Neural cell (in vitro differentiated cells): ENCODE data around the gene CLSTN2. TPM values are rescaled to one million over a fixed set of nuclear protein-coding genes. Genes with fewer than 3 reads are reported as not detected.

Experiments used
- H2AFZ ChIP-seq: fragments of 200-600, 300-800 bp; sonication (generic), shearing (Covaris generic); 2 replicates; pipeline ENCODE4 v1.6.0; 2014; ENCODE audit warnings: low read depth, mild to moderate bottlenecking, antibody characterized with exemption, low read length, moderate library complexity
- H3F3A ChIP-seq: fragments of 200-600 bp; shearing (Covaris generic); 2 replicates; pipeline ENCODE4 v1.6.1; 2016; ENCODE audit warnings: mild to moderate bottlenecking, moderate library complexity, mixed read lengths, antibody characterized with exemption, low read length; ENCODE audit not compliant: insufficient read depth, poor library complexity, severe bottlenecking
- H3K27ac ChIP-seq: fragments of 200-600, 300-800 bp; sonication (generic), shearing (Covaris generic); 2 replicates; pipeline ENCODE4 v1.5.1; 2014; ENCODE audit warnings: mild to moderate bottlenecking, low read length, moderate library complexity
- H3K27me3 ChIP-seq: fragments of 300-800, 200-600 bp; sonication (generic), shearing (Covaris generic); 2 replicates; pipeline ENCODE4 v1.6.0; 2014; ENCODE audit warnings: mild to moderate bottlenecking, low read depth, low read length, moderate library complexity; ENCODE audit not compliant: insufficient read depth
- H3K36me3 ChIP-seq: fragments of 300-800, 200-600 bp; sonication (generic), shearing (Covaris generic); 2 replicates; pipeline ENCODE4 v1.5.1; 2014; ENCODE audit warnings: mild to moderate bottlenecking, antibody characterized with exemption, low read length, moderate library complexity; ENCODE audit not compliant: insufficient read depth
- H3K4me2 ChIP-seq: fragments of 300-800, 200-600 bp; sonication (generic), shearing (Covaris generic); 2 replicates; pipeline ENCODE4 v1.6.0; 2014; ENCODE audit warnings: mild to moderate bottlenecking, low read length
- H3K4me3 ChIP-seq: fragments of 300-800, 200-600 bp; sonication (generic), shearing (Covaris generic); 2 replicates; pipeline ENCODE4 v1.5.1; 2014; ENCODE audit warnings: mild to moderate bottlenecking, low read length, moderate library complexity
- H3K79me2 ChIP-seq: fragments of 200-600 bp; shearing (Covaris generic); replicated peaks from 2 replicates; pipeline ENCODE4 v1.6.0; 2014; ENCODE audit warnings: mild to moderate bottlenecking, low read length, moderate library complexity; ENCODE audit not compliant: insufficient read depth
- H3K9ac ChIP-seq: fragments of 300-800, 200-600 bp; sonication (generic), shearing (Covaris generic); 2 replicates; pipeline ENCODE4 v1.6.1; 2016; ENCODE audit warnings: mild to moderate bottlenecking, low read length, mixed read lengths
- H3K9me2 ChIP-seq: fragments of 200-600 bp; shearing (Covaris generic); 2 replicates; pipeline ENCODE4 v1.6.1; 2016; ENCODE audit warnings: mild to moderate bottlenecking, low read length, mixed read lengths; ENCODE audit not compliant: insufficient read depth
- H3K9me3 ChIP-seq: fragments of 200-600, 300-800 bp; sonication (generic), shearing (Covaris generic); 2 replicates; pipeline ENCODE4 v1.6.1; 2016; ENCODE audit warnings: mild to moderate bottlenecking, mixed run types, low read length, moderate library complexity, mixed read lengths
- H4K20me1 ChIP-seq: fragments of 200-600 bp; shearing (Covaris generic); 2 replicates; pipeline ENCODE4 v1.6.1; 2016; ENCODE audit warnings: mild to moderate bottlenecking, mixed run types; ENCODE audit not compliant: insufficient read depth
- CTCF ChIP-seq: fragments of 450-650 bp; IDR thresholded peaks from 2 replicates; pipeline ENCODE4 v1.5.1; 2014; ENCODE audit warnings: antibody characterized with exemption, mild to moderate bottlenecking, moderate library complexity; ENCODE audit not compliant: poor library complexity, severe bottlenecking
- EP300 ChIP-seq: fragments of 450-650 bp; conservative IDR thresholded peaks from 2 replicates; pipeline ENCODE4 v1.6.1; 2014; ENCODE audit warnings: antibody characterized with exemption, mild to moderate bottlenecking, moderate library complexity; ENCODE audit not compliant: poor library complexity, severe bottlenecking
- EZH2 ChIP-seq: fragments of 200-600, 300-800 bp; shearing (Covaris generic), sonication (generic); IDR thresholded peaks from 2 replicates; pipeline ENCODE4 v1.6.1; 2014; ENCODE audit warnings: antibody characterized with exemption, low read length, borderline replicate concordance, mild to moderate bottlenecking; ENCODE audit not compliant: insufficient read depth, poor library complexity, severe bottlenecking
- MXI1 ChIP-seq: fragments of 450-650 bp; conservative IDR thresholded peaks from 2 replicates; pipeline ENCODE4 v1.6.1; 2014; ENCODE audit warnings: antibody characterized with exemption, mild to moderate bottlenecking; ENCODE audit not compliant: poor library complexity, severe bottlenecking
- POLR2AphosphoS5 ChIP-seq: IDR thresholded peaks from 2 replicates; pipeline ENCODE4 v1.6.1; 2012
- RAD21 ChIP-seq: fragments of 450-650 bp; conservative IDR thresholded peaks from 2 replicates; pipeline ENCODE4 v1.6.1; 2014; ENCODE audit warnings: antibody characterized with exemption, mild to moderate bottlenecking, moderate library complexity
- REST ChIP-seq: IDR thresholded peaks from 2 replicates; pipeline ENCODE4 v1.6.1; 2012; ENCODE audit warnings: borderline replicate concordance
- SMC3 ChIP-seq: fragments of 450-650 bp; conservative IDR thresholded peaks from 2 replicates; pipeline ENCODE4 v1.6.1; 2014; ENCODE audit warnings: antibody characterized with exemption, mild to moderate bottlenecking, moderate library complexity; ENCODE audit not compliant: poor library complexity
- TAF1 ChIP-seq: IDR thresholded peaks from 2 replicates; pipeline ENCODE4 v1.6.1; 2012; ENCODE audit warnings: low read depth
- polyA plus RNA-seq: library from polyadenylated mRNA; depleted of rRNA; stranded (reverse); fragments of >200 nt; gene quantifications from 2 replicates; pipeline ENCODE4 v1.2.3, GENCODE V29; 2014

CLSTN2 gene
- polyA plus RNA-seq, 1 donor from 2014 or later = 10.7 TPM

GRCh38 chr3:140614001-140614400 lies 679.0 kb downstream of the CLSTN2 start:
- no peaks in the 10 kb centered on the region for H3K27me3 ChIP-seq
- no peaks in the 10 kb centered on the region for H3K9me3 ChIP-seq
- no peaks in the 10 kb centered on the region for H3K9me2 ChIP-seq
- no peak for TF ChIP-seq RAD21
- H3K36me3 ChIP-seq = no peaks in the 10 kb centered on the region
- no peak overlapping the region for H3K4me3 ChIP-seq
- H3F3A ChIP-seq = no peaks in the 10 kb centered on the region
- no peak overlapping the region for H3K4me2 ChIP-seq
- no peaks in the 10 kb centered on the region for H3K79me2 ChIP-seq
- no peak overlapping the region for H3K9ac ChIP-seq
- H3K27ac ChIP-seq = no peak overlapping the region
- H2AFZ ChIP-seq = no peak overlapping the region
- no peaks in the 10 kb centered on the region for H4K20me1 ChIP-seq

- Histone ChIP-seq H3K27ac (no peak overlapping the region), H3K4me3 (no peak overlapping the region), H3K9me3 (no peaks in the 10 kb centered on the region), H2AFZ (no peak overlapping the region), H3K27me3 (no peaks in the 10 kb centered on the region), H4K20me1 (no peaks in the 10 kb centered on the region), H3K36me3 (no peaks in the 10 kb centered on the region), H3K9me2 (no peaks in the 10 kb centered on the region), H3F3A (no peaks in the 10 kb centered on the region), H3K4me2 (no peak overlapping the region), H3K79me2 (no peaks in the 10 kb centered on the region), H3K9ac (no peak overlapping the region)
- TF ChIP-seq MXI1 (no peak), EZH2 (no peak), RAD21 (no peak), TAF1 (no peak), EP300 (no peak), CTCF (no peak), POLR2AphosphoS5 (no peak), REST (no peak), SMC3 (no peak)
These were observed 682.1 kb downstream of the CLSTN2 start for GRCh38 chr3:140617135-140617534.

- Histone ChIP-seq H3K4me3 (no peak overlapping the region), H3K9me3 (no peaks in the 10 kb centered on the region), H3K27ac (no peak overlapping the region), H3K9ac (no peak overlapping the region), H3F3A (no peaks in the 10 kb centered on the region), H3K79me2 (no peaks in the 10 kb centered on the region), H3K27me3 (no peaks in the 10 kb centered on the region), H3K4me2 (no peak overlapping the region), H3K36me3 (no peaks in the 10 kb centered on the region), H2AFZ (no peak overlapping the region), H3K9me2 (no peaks in the 10 kb centered on the region), H4K20me1 (no peaks in the 10 kb centered on the region)
- TF ChIP-seq CTCF = no peak
- TF ChIP-seq RAD21 = no peak
- no peak for TF ChIP-seq TAF1
- no peak for TF ChIP-seq SMC3
- TF ChIP-seq MXI1 = no peak
- TF ChIP-seq EZH2 = no peak
- no peak for TF ChIP-seq REST
- TF ChIP-seq EP300 = no peak
- no peak for TF ChIP-seq POLR2AphosphoS5
These were observed 691.9 kb downstream of the CLSTN2 start for GRCh38 chr3:140626856-140627255.
